HepG2 (cell line): Measurements from ENCODE around the gene STK36. TPM values are rescaled to one million over a fixed set of nuclear protein-coding genes. Genes with fewer than 3 reads are reported as not detected.

Source experiments
- ATAC-seq: fragments of 200-7000 bp; cut with Tn5 transposase; 3 replicates; pipeline ENCODE4 v1.9.1; 2020; ENCODE audit warnings: mild to moderate bottlenecking, moderate library complexity
- BruUV-seq: library from RNA; stranded (reverse); fragments of 400-500 nt; replicated peaks from 2 replicates; lab custom pipeline; 2021; lab: Mats Ljungman, UMichigan
- CTCF ChIA-PET: fragments of 300-600 bp; formaldehyde crosslinking; extraction: SDS; loops from one replicate; lab custom pipeline; 2021; ENCODE audit warnings: low total read pairs, inconsistent platforms, low intra/inter-chr PET ratio; lab: Yijun Ruan, JAX
- POLR2A ChIA-PET: fragments of 350-600 bp; sonication (Branson Sonifier 250); formaldehyde crosslinking; loops from one replicate; lab custom pipeline; 2020; ENCODE audit warnings: antibody characterized with exemption, inconsistent platforms; lab: Yijun Ruan, JAX
- DNase-seq: peaks from one replicate; pipeline ENCODE4 v3.0.0-alpha.2; 2015; ENCODE audit warnings: low spot score
- FAIRE-seq: peaks from 3 replicates; lab custom pipeline; 2011; peaks lifted over from hg19 to GRCh38; lab: Jason Lieb, UNC
- H2AFZ ChIP-seq: one replicate; pipeline ENCODE4 v1.6.1; 2011; ENCODE audit warnings: low read length, inconsistent platforms
- H3K27ac ChIP-seq: fragments of 300-600 bp; 3 replicates; pipeline ENCODE4 v1.8.0; 2011; ENCODE audit warnings: mixed run types, mild to moderate bottlenecking, mixed read lengths, low read length, inconsistent platforms; ENCODE audit not compliant: insufficient read depth; ENCODE audit errors: extremely low read length
- H3K27me3 ChIP-seq, 2 experiments: fragments of 200-600 bp in 1 of 2; 2 replicates in 1 of 2; 3 replicates in 1 of 2; pipeline versions ENCODE4 v1.6.0 to v1.8.0; 2011; ENCODE audit warnings: low read length in 2 of 2, mild to moderate bottlenecking in 2 of 2, moderate library complexity in 2 of 2, inconsistent platforms in 1 of 2; ENCODE audit not compliant: insufficient read depth in 2 of 2, control insufficient read depth in 1 of 2
- H3K36me3 ChIP-seq, 2 experiments: fragments of 200-600 bp in 1 of 2; replicated peaks in 1 of 2; 2 replicates in 1 of 2; 3 replicates in 1 of 2; pipeline versions ENCODE4 v1.5.1 to v1.8.0; 2011; ENCODE audit warnings: low read length in 2 of 2, inconsistent platforms in 1 of 2; ENCODE audit not compliant: insufficient read depth in 2 of 2, control insufficient read depth in 1 of 2
- H3K4me1 ChIP-seq: 2 replicates; pipeline ENCODE4 v1.5.1; 2012; ENCODE audit warnings: low read length, inconsistent platforms; ENCODE audit not compliant: insufficient read depth
- H3K4me2 ChIP-seq: 2 replicates; pipeline ENCODE4 v1.6.0; 2011; ENCODE audit warnings: low read depth, low read length, inconsistent platforms
- H3K4me3 ChIP-seq, 3 experiments: fragments of 200-600 bp in 1 of 3; sonication (generic), shearing (Covaris generic) in 1 of 3; replicated peaks in 1 of 3; 2 replicates each; pipeline ENCODE4 v1.5.1; 2011 to 2016; ENCODE audit warnings: low read length in 3 of 3, inconsistent platforms in 2 of 3, low read depth in 2 of 3, mild to moderate bottlenecking in 2 of 3, control low read depth in 1 of 3, mixed read lengths in 1 of 3; ENCODE audit not compliant: insufficient read depth in 1 of 3
- H3K79me2 ChIP-seq: one replicate; pipeline ENCODE4 v1.6.1; 2011; ENCODE audit warnings: low read length, inconsistent platforms; ENCODE audit not compliant: insufficient read depth
- H3K9ac ChIP-seq: 2 replicates; pipeline ENCODE4 v1.6.0; 2011; ENCODE audit warnings: mild to moderate bottlenecking, low read depth, low read length, inconsistent platforms; ENCODE audit not compliant: insufficient read depth
- H3K9me3 ChIP-seq: 2 replicates; pipeline ENCODE4 v1.5.1; 2012; ENCODE audit warnings: mild to moderate bottlenecking, low read length
- H4K20me1 ChIP-seq: 2 replicates; pipeline ENCODE4 v1.6.0; 2011; ENCODE audit warnings: inconsistent platforms, mild to moderate bottlenecking, low read length, moderate library complexity; ENCODE audit not compliant: insufficient read depth
- HNF1A ChIP-seq, 2 experiments: sonication (generic) in 1 of 2; formaldehyde crosslinking in 1 of 2; IDR thresholded peaks; 2 replicates each; pipeline versions ENCODE4 v1.4.0 to v1.6.1; 2016 to 2020; ENCODE audit warnings: borderline replicate concordance in 1 of 2, low read depth in 1 of 2, mild to moderate bottlenecking in 1 of 2, missing genetic modification reagents in 1 of 2
- ZNF331 ChIP-seq: sonication (generic); formaldehyde crosslinking; IDR thresholded peaks from 2 replicates; pipeline ENCODE4 v1.4.0; 2020; ENCODE audit warnings: missing genetic modification reagents
- WGBS: methylation state at CpG from one replicate; pipeline ENCODE4 v1.1.6; 2017; ENCODE audit warnings: low lambda C conversion rate; 5-methylcytosine and 5-hydroxymethylcytosine counted together
- in situ Hi-C: cut with HindIII; loops from 2 replicates; pipeline ENCODE4 v1.10.0; 2017; ENCODE audit warnings: low pct_unique_long_range_greater_than_20kb; ENCODE audit not compliant: extremely low pct_ligation_motif_present
- intact Hi-C: fragments of 100-400 bp; cut with micrococcal nuclease; formaldehyde crosslinking; loops from one replicate; pipeline ENCODE4 v1.10.0; 2022; ENCODE audit not compliant: unreplicated experiment
- polyA plus RNA-seq, 8 experiments: library from polyadenylated mRNA; depleted of rRNA in 3 of 8; stranded (reverse) in 7 of 8; unstranded in 1 of 8; fragments of >200 nt; fragmentation: Illumina TruSeq in 4 of 8; extraction: Trizol in 4 of 8; gene quantifications; 2 replicates each; pipeline versions ENCODE4 v1.2.1 to v1.2.3, GENCODE V29; 2011 to 2016; ENCODE audit warnings: low read depth in 4 of 8, missing spikeins in 1 of 8, mixed read lengths in 1 of 8; ENCODE audit not compliant: insufficient read depth in 1 of 8
- total RNA-seq, 5 experiments: library from RNA; depleted of rRNA; stranded (reverse); fragments of >200 nt; fragmentation: Illumina TruSeq; extraction: Trizol; gene quantifications; 2 replicates each; pipeline ENCODE4 v1.2.3, GENCODE V29; 2016; ENCODE audit warnings: low read depth in 1 of 5
- TF ChIP-seq, protein P1 (sequence below): sonication (generic); formaldehyde crosslinking; IDR thresholded peaks from 2 replicates; pipeline ENCODE4 v1.5.1; 2020; ENCODE audit warnings: mild to moderate bottlenecking, missing genetic modification reagents, moderate library complexity

STK36 gene
- total and polyA plus RNA-seq, 2 of the 13 experiments (the other 11 are each of a cell fraction or from before 2014, with no cell fraction given): 45.9 to 83.5 TPM

DNA sequence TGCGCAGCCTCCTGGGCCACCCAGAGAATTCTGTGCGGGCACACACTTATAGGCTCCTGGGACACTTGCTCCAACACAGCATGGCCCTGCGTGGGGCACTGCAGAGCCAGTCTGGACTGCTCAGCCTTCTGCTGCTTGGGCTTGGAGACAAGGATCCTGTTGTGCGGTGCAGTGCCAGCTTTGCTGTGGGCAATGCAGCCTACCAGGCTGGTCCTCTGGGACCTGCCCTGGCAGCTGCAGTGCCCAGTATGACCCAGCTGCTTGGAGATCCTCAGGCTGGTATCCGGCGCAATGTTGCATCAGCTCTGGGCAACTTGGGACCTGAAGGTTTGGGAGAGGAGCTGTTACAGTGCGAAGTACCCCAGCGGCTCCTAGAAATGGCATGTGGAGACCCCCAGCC, 27.0 kb downstream of the STK36 start:
- Histone ChIP-seq H3K4me1 (peaks cover 9% of the 10 kb centered on the region), H2AFZ (no peak overlapping the region), H3K36me3 (peaks cover 2 to 15% of the 10 kb centered on the region in 2 experiments; a peak in 3 of 5 replicates), H3K79me2 (no peaks in the 10 kb centered on the region), H3K27ac (no peak overlapping the region), H3K9me3 (no peaks in the 10 kb centered on the region), H4K20me1 (no peaks in the 10 kb centered on the region), H3K4me2 (no peak overlapping the region), H3K9ac (no peak overlapping the region), H3K4me3 (no peak overlapping the region), H3K27me3 (no peaks in the 10 kb centered on the region)
- CTCF ChIA-PET: no interaction called here
- TF ChIP-seq ZNF331 (no peak), HNF1A (IDR thresholded peaks at IDR 0.05; ENCODE audit: low read depth) (no peak), HNF1A (CRISPR knock-in tag; IDR thresholded peaks at IDR 0.05; ENCODE audit: borderline replicate concordance) (no peak)
- TF ChIP-seq, protein P1, sequence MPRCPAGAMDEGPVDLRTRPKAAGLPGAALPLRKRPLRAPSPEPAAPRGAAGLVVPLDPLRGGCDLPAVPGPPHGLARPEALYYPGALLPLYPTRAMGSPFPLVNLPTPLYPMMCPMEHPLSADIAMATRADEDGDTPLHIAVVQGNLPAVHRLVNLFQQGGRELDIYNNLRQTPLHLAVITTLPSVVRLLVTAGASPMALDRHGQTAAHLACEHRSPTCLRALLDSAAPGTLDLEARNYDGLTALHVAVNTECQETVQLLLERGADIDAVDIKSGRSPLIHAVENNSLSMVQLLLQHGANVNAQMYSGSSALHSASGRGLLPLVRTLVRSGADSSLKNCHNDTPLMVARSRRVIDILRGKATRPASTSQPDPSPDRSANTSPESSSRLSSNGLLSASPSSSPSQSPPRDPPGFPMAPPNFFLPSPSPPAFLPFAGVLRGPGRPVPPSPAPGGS (CRISPR knock-in tag): no peak
- in situ Hi-C loops: no loop called here
- WGBS: over 99% methylated on average over 7 of the region's 8 CpGs
- intact Hi-C loops: no loop called here
- POLR2A ChIA-PET: interaction anchor here (1.6 kb wide), 1 partner anchor 12 kb away, joined by 5 read pairs; the partner anchor contains the start of gene TTLL4
- FAIRE-seq (no peak), ATAC-seq (peak; percentile 30; the same call in 1 of the 3 replicates), DNase-seq (no peak)
- no TSS peak for BruUV-seq
